Measurements from ENCODE around the gene RRAGC. TPM values are rescaled to one million over a fixed set of nuclear protein-coding genes. Genes with fewer than 3 reads are reported as not detected.

RRAGC gene
- total RNA-seq (10 to 100 TPM; 24.8 to 26.4 TPM), polyA plus RNA-seq (1 to 10 TPM; 5.6 to 6.7 (median 6.5) TPM), total RNA-seq (3.4 to 13.8 (median 5.2) reads per million in 6 experiments)

DNA sequence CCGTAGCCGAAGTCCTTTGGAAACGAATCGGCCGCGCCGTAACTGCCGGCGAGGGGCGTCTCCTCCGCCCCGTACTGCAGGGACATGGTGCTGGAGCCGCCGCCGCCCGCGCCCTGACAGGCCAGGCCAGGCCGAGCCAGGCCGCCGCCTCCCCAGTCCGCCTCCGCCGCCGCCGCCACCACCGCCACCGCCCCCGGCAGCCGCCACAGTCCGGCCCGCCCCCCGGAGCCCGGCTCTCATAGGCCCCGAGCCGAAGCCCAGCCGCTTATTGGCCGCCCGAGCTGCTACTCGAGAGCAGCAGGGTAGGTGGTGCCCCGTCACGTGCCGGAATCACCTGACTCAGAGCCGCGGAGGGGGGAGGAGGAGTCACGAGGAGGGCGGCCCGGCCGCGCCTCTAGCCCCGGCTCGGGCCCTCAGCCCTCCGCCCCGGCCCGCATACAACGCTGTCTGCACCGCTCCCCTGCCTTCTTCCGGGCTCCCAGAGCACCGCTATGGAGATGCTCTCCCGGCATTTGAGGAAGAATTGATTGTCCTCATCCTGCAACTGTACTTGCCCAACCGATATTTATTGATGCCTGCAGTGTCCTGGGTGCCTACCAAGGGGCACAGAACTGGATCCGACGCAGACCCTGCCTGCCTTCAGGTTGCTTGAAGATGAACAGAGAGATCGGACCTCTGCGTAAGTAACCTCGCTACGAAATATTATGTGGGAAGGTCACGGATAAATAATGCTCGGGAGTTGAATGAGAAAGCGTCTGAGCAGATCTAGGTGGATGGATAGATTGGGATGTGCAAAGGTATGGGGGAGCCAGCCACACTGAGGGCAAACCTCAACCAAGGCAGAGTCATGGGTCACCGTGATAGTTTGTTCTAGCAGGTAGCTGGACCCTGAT lies at the start of gene RRAGC:
RRAGC (minus strand) TSS at position 212 of the 893 bp plus-strand sequence; CDS start at position 86, 126 bp downstream.
- Mint-ChIP-seq H3K4me3 (peak within 1 kb of the TSS; percentile 86 to 99 (median 96)), H3K4me1 (peaks cover 15 to 72% (median 58%) of the 10 kb centered on the region in 4 donors), H3K27ac (peak within 1 kb of the TSS; percentile 71 to 99 (median 94)), H3K27me3 (no peaks in the 10 kb centered on the region), H3K36me3 (peaks cover 0 to 32% (median 7%) of the 10 kb centered on the region in 3 donors), H3K9me3 (no peaks in the 10 kb centered on the region)
- POLR2A ChIA-PET: interaction anchor here (0.6 to 1.9 kb wide), 8 partner anchors 10 to 1349 kb away, joined by 3 to 9 read pairs (median 6); partner anchors contain the start of genes MYCBP and NDUFS5
- DNase-seq (peak; percentile 93 to 99 (median 97)), ATAC-seq (peak; percentile 96 to 99)

- H3K9me3 Mint-ChIP-seq: peaks cover 0 to 6% (median 4%) of the 10 kb centered on the region in 9 donors
These were observed 49.2 kb upstream of the RRAGC start for GRCh38 chr1:38908821-38909220.

GRCh38 chr1:38905985-38906384 lies 46.4 kb upstream of the RRAGC start:
- H3K27ac Mint-ChIP-seq: no peak overlapping the region
- ATAC-seq (no peak), DNase-seq (no peak)
- H3K9me3 Mint-ChIP-seq: peaks cover 0 to 6% (median 4%) of the 10 kb centered on the region in 9 donors
- POLR2A ChIA-PET: no interaction called here
- peaks cover 0 to 4% (median 3%) of the 10 kb centered on the region in 3 donors for H3K36me3 Mint-ChIP-seq
- no peak overlapping the region for H3K4me3 Mint-ChIP-seq
- no peaks in the 10 kb centered on the region for H3K4me1 Mint-ChIP-seq
- peaks cover 0 to 1% (median 0%) of the 10 kb centered on the region in 5 donors for H3K27me3 Mint-ChIP-seq

More at GRCh38 chr1:38908821-38909220, 49.2 kb upstream of the RRAGC start:
- H3K27me3 Mint-ChIP-seq: peaks cover 0 to 1% (median 0%) of the 10 kb centered on the region in 5 donors
- H3K36me3 Mint-ChIP-seq: peaks cover 0 to 4% (median 3%) of the 10 kb centered on the region in 3 donors
- ATAC-seq (no peak), DNase-seq (no peak)
- POLR2A ChIA-PET: no interaction called here
- H3K4me1 Mint-ChIP-seq: no peaks in the 10 kb centered on the region
- no peak overlapping the region for H3K4me3 Mint-ChIP-seq
- no peak overlapping the region for H3K27ac Mint-ChIP-seq

DNA sequence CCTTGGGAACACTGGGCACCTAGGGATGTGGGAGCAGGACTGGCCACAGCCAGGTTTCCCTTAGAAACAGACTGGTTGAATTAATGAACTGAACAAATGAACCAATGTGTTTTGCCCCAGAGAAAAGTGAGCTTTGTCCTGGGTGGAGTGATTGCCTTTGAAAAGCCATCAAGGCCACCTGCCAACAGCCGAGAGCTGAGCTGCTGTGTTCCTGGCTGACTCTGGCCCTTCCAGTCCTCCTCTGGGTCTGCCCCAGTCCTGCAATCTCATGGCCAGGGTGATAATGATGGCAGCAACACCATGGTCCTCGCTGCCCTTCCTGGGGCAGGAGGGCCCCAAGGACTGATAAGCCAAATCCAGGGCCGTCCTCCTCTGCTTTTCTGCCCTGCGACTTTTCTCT lies 40.0 kb upstream of the RRAGC start:
- Mint-ChIP-seq H3K4me1 (no peaks in the 10 kb centered on the region), H3K9me3 (no peaks in the 10 kb centered on the region)

DNA sequence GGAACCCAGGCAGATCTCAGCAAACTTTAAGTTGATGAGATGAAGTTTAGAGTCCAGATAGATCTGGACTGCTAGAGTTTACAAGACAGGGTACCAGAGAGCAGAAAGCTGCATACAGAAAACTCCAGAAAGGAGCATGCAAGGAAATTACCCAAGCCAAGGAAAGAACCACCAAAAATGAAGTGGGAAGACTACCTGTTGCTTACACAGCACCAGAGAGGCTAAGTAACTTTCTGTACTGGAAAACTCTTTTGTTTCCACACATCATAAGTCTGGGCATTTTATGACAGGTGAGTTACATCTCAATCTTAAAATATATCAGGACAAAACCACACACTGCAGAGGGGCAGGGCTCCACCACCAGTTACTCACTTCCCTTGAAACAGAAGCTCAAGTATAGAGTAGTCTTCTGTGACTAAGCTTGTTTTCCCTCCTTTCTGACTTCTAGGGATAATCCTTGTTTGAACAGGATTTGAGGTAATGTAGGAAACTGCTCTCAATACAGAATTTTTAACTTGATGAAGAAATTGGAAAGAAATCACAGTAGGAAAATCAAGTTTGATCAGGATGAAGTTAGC lies 39.2 kb upstream of the RRAGC start:
- DNase-seq (no peak), ATAC-seq (no peak)
- H3K4me3 Mint-ChIP-seq: no peak overlapping the region
- H3K27me3 Mint-ChIP-seq: no peaks in the 10 kb centered on the region
- no peaks in the 10 kb centered on the region for H3K4me1 Mint-ChIP-seq
- H3K27ac Mint-ChIP-seq: peak overlapping the region in 1 of 10 donors; percentile 28
- POLR2A ChIA-PET: no interaction called here
- no peaks in the 10 kb centered on the region for H3K36me3 Mint-ChIP-seq
- no peaks in the 10 kb centered on the region for H3K9me3 Mint-ChIP-seq

More for the DNA sequence above, 40.0 kb upstream of the RRAGC start:
- H3K36me3 Mint-ChIP-seq: no peaks in the 10 kb centered on the region
- H3K27me3 Mint-ChIP-seq: no peaks in the 10 kb centered on the region
- DNase-seq (no peak), ATAC-seq (no peak)
- no peak overlapping the region for H3K4me3 Mint-ChIP-seq
- no peak overlapping the region for H3K27ac Mint-ChIP-seq
- POLR2A ChIA-PET: no interaction called here

- no peak for ATAC-seq
- POLR2A ChIA-PET: no interaction called here
- no peak for DNase-seq
- no peaks in the 10 kb centered on the region for H3K27me3 Mint-ChIP-seq
- no peaks in the 10 kb centered on the region for H3K9me3 Mint-ChIP-seq
- peaks cover 0 to 2% (median 0%) of the 10 kb centered on the region in 4 donors for H3K4me1 Mint-ChIP-seq
- H3K36me3 Mint-ChIP-seq: no peaks in the 10 kb centered on the region
- no peak overlapping the region for H3K4me3 Mint-ChIP-seq
- no peak overlapping the region for H3K27ac Mint-ChIP-seq
These were observed 36.6 kb upstream of the RRAGC start for GRCh38 chr1:38896169-38896568.

DNA sequence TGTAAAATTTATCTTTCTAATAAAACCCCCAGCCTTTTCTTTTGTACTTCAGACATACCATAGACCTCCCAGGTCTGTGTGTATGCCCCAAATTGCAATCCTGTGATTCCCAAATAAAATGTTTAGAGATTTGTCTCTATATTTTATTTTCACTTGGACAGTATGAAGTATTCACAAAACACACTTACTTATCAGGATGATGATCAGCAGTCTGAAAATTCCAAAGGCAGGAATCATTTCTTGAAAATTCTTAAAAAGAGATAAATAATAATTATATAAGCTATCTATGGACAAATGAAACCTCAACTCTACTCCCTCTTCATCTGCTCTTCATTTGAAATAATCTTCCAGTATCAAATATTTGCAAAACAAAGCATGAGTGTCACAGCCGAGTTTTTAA lies 33.4 kb upstream of the RRAGC start:
- H3K36me3 Mint-ChIP-seq: no peaks in the 10 kb centered on the region

DNA sequence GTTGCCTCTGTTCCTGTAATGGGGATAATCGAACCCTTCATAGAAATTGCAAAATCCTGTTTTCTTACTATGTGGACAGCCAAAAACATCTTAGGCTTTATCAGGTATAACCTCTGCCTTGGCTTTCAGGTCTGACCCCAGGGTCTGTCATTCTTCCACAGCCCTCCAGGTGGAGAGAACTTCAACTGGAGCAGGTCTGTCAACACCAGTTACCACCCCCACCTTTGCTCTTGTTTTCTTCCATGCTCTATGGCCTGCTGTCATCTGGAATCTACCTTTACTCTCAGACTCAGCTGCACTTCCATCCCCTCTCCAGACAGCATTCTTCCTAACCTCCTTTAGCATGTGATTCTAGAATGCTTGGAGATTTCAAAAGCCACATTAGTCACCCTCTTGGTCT lies 32.2 kb upstream of the RRAGC start:
- peak in 1 of 10 donors; percentile 17 for DNase-seq
- no peaks in the 10 kb centered on the region for H3K36me3 Mint-ChIP-seq
- peaks cover 0 to 1% (median 0%) of the 10 kb centered on the region in 5 donors for H3K27me3 Mint-ChIP-seq
- H3K4me3 Mint-ChIP-seq: no peak overlapping the region
- H3K27ac Mint-ChIP-seq: peak overlapping the region in 2 of 10 donors; percentile 21 to 80
- POLR2A ChIA-PET: no interaction called here
- ATAC-seq: peak in 1 of 2 donors; percentile 54
- peaks cover 0 to 2% (median 0%) of the 10 kb centered on the region in 4 donors for H3K4me1 Mint-ChIP-seq
- no peaks in the 10 kb centered on the region for H3K9me3 Mint-ChIP-seq

More for the DNA sequence above, 33.4 kb upstream of the RRAGC start:
- DNase-seq: no peak
- H3K9me3 Mint-ChIP-seq: no peaks in the 10 kb centered on the region
- POLR2A ChIA-PET: interaction anchor here (0.6 kb wide), 1 partner anchor 1152 kb away, joined by 5 read pairs; no protein-coding TSS in a partner anchor
- peaks cover 0 to 2% (median 0%) of the 10 kb centered on the region in 4 donors for H3K4me1 Mint-ChIP-seq
- no peak overlapping the region for H3K4me3 Mint-ChIP-seq
- peaks cover 0 to 1% (median 0%) of the 10 kb centered on the region in 5 donors for H3K27me3 Mint-ChIP-seq
- H3K27ac Mint-ChIP-seq: no peak overlapping the region
- no peak for ATAC-seq

DNA sequence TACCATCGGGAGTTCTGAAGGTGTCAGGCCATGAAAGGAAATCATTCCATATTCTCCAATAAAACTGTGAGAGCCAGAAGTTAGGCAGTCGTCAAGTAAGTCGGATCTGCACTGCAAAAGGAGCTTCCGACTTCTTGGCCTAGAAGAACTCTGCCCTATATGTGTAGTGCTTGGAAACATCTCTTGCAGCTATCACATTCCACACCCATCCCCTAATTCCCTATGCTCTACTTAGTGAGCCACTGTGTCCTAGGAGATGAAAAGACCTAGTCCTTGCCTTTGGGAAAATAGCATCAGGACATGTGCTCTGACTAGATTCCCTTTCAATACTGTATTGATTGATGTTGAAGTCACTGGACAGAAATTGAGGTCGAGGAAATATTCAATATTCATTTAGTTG lies 30.0 kb upstream of the RRAGC start:
- H3K4me1 Mint-ChIP-seq: peaks cover 0 to 2% (median 0%) of the 10 kb centered on the region in 4 donors
- H3K27ac Mint-ChIP-seq: no peak overlapping the region
- peaks cover 0 to 1% (median 0%) of the 10 kb centered on the region in 5 donors for H3K27me3 Mint-ChIP-seq
- no peak for ATAC-seq
- POLR2A ChIA-PET: interaction anchor here (0.6 to 0.7 kb wide), 2 partner anchors 18 to 76 kb away, joined by 4 read pairs; no protein-coding TSS in a partner anchor
- H3K9me3 Mint-ChIP-seq: no peaks in the 10 kb centered on the region
- no peak overlapping the region for H3K4me3 Mint-ChIP-seq
- no peaks in the 10 kb centered on the region for H3K36me3 Mint-ChIP-seq
- no peak for DNase-seq

GRCh38 chr1:38888423-38889333 lies 29.1 kb upstream of the RRAGC start:
- POLR2A ChIA-PET: no interaction called here
- Mint-ChIP-seq H3K27me3 (peaks cover 0 to 1% (median 0%) of the 10 kb centered on the region in 5 donors), H3K36me3 (no peaks in the 10 kb centered on the region), H3K9me3 (no peaks in the 10 kb centered on the region), H3K4me1 (peaks cover 0 to 2% (median 0%) of the 10 kb centered on the region in 4 donors), H3K4me3 (no peak overlapping the region), H3K27ac (no peak overlapping the region)
- ATAC-seq (no peak), DNase-seq (no peak)

- no peaks in the 10 kb centered on the region for H3K4me1 Mint-ChIP-seq
- DNase-seq (no peak), ATAC-seq (no peak)
- no peak overlapping the region for H3K4me3 Mint-ChIP-seq
- no peak overlapping the region for H3K27ac Mint-ChIP-seq
- no peaks in the 10 kb centered on the region for H3K9me3 Mint-ChIP-seq
- POLR2A ChIA-PET: no interaction called here
- peaks cover 0 to 1% (median 0%) of the 10 kb centered on the region in 5 donors for H3K27me3 Mint-ChIP-seq
- no peaks in the 10 kb centered on the region for H3K36me3 Mint-ChIP-seq
These were observed 25.5 kb upstream of the RRAGC start for GRCh38 chr1:38885092-38885491.

- POLR2A ChIA-PET: interaction anchor here (0.7 to 1.0 kb wide), 2 partner anchors 8 to 207 kb away, joined by 3 read pairs; partner anchors contain the start of gene MYCBP
- H3K4me3 Mint-ChIP-seq: no peak within 1 kb of the TSS
- H3K4me1 Mint-ChIP-seq: no peaks in the 10 kb centered on the region
- DNase-seq: no peak
- no peaks in the 10 kb centered on the region for H3K36me3 Mint-ChIP-seq
- H3K27ac Mint-ChIP-seq: no peak within 1 kb of the TSS
- no peak for ATAC-seq
- H3K27me3 Mint-ChIP-seq: peaks cover 0 to 1% (median 0%) of the 10 kb centered on the region in 5 donors
- no peaks in the 10 kb centered on the region for H3K9me3 Mint-ChIP-seq
These were observed 21.9 kb upstream of the RRAGC start, which contains the start of gene GJA9 for GRCh38 chr1:38881487-38881886. GJA9 (minus strand) TSS chr1:38881587; CDS start chr1:38876098, 5,489 bp downstream.

Measured in naive thymus-derived CD8-positive, alpha-beta T cell (primary cell).